Mammary epithelial cell (primary cell): ENCODE measurements around the gene COL27A1.

Experiments
- CTCF ChIP-seq, 2 donors: IDR thresholded peaks in 1 of 2; conservative IDR thresholded peaks in 1 of 2; 2 replicates each; pipeline ENCODE4 v1.5.1; 2011 to 2012; ENCODE audit warnings: inconsistent platforms in 2 of 2, low read length in 2 of 2, mild to moderate bottlenecking in 2 of 2, control low read depth in 1 of 2, low read depth in 1 of 2; ENCODE audit not compliant: insufficient read depth in 1 of 2; ENCODE audit errors: extremely low read depth in 1 of 2
- EZH2 ChIP-seq: IDR thresholded peaks from 2 replicates; pipeline ENCODE4 v1.6.1; 2012; ENCODE audit warnings: low read length, inconsistent platforms, borderline replicate concordance

GRCh38 chr9:114250648-114251047, 95.3 kb downstream of the COL27A1 start:
- no peak for TF ChIP-seq CTCF (conservative IDR thresholded peaks at IDR 0.05 in 1 of 2, IDR thresholded peaks at IDR 0.05 in 1 of 2; ENCODE audit: extremely low read depth in 1 of 2, insufficient read depth in 1 of 2, low read depth in 1 of 2, low read length in 2 of 2)
- TF ChIP-seq EZH2, result no peak
